ENCODE measurements around the gene PLCXD3. TPM values are rescaled to one million over a fixed set of nuclear protein-coding genes. Genes with fewer than 3 reads are reported as not detected.

The PLCXD3 gene
- total and polyA plus RNA-seq, 8 donors, result 0.07 to 4.8 (median 0.12) TPM

- intact Hi-C loops (cut with DNase I), result no loop called here
- DNase-seq (no peak), ATAC-seq (no peak)
- Histone ChIP-seq H3K27ac (no peak overlapping the region), H3K4me1 (no peaks in the 10 kb centered on the region), H3K9me3 (peaks cover 0 to 2% of the 10 kb centered on the region in 2 donors), H3K36me3 (no peaks in the 10 kb centered on the region), H3K27me3 (no peaks in the 10 kb centered on the region), H3K4me3 (no peak overlapping the region)
- no peak for TF ChIP-seq CTCF (IDR thresholded peaks at IDR 0.05)
Observed at GRCh38 chr5:41337216-41337615, 173.2 kb downstream of the PLCXD3 start.

- no peak for ATAC-seq
- intact Hi-C loops (cut with DNase I), result no loop called here
- no peak overlapping the region for H3K27ac ChIP-seq
- no peaks in the 10 kb centered on the region for H3K36me3 ChIP-seq
- no peaks in the 10 kb centered on the region for H3K4me1 ChIP-seq
- no peak for TF ChIP-seq CTCF (IDR thresholded peaks at IDR 0.05)
- H3K9me3 ChIP-seq, result peaks cover 0 to 2% of the 10 kb centered on the region in 2 donors
- no peak overlapping the region for H3K4me3 ChIP-seq
- H3K27me3 ChIP-seq, result no peaks in the 10 kb centered on the region
- DNase-seq, result no peak
Observed at GRCh38 chr5:41336471-41336870, 173.9 kb downstream of the PLCXD3 start.

- no peak overlapping the region for H3K4me3 ChIP-seq
- peaks cover 0 to 2% of the 10 kb centered on the region in 2 donors for H3K9me3 ChIP-seq
- intact Hi-C loops (cut with DNase I), result no loop called here
- no peak for DNase-seq
- ATAC-seq, result no peak
- H3K4me1 ChIP-seq, result no peaks in the 10 kb centered on the region
- TF ChIP-seq CTCF (IDR thresholded peaks at IDR 0.05), result no peak
- H3K36me3 ChIP-seq, result no peaks in the 10 kb centered on the region
- H3K27me3 ChIP-seq, result no peaks in the 10 kb centered on the region
- H3K27ac ChIP-seq, result no peak overlapping the region
Observed at GRCh38 chr5:41335596-41336181, 174.7 kb downstream of the PLCXD3 start.

GRCh38 chr5:41334758-41335157, 175.6 kb downstream of the PLCXD3 start:
- no peak for TF ChIP-seq CTCF (IDR thresholded peaks at IDR 0.05)
- no peak for ATAC-seq
- peak overlapping the region in 1 of 2 donors; percentile 35 for H3K27ac ChIP-seq

GRCh38 chr5:41334221-41334620, 176.2 kb downstream of the PLCXD3 start:
- Histone ChIP-seq H3K4me1 (no peaks in the 10 kb centered on the region), H3K27ac (no peak overlapping the region), H3K9me3 (peaks cover 0 to 2% of the 10 kb centered on the region in 2 donors), H3K36me3 (no peaks in the 10 kb centered on the region), H3K27me3 (no peaks in the 10 kb centered on the region), H3K4me3 (no peak overlapping the region)
- TF ChIP-seq CTCF (IDR thresholded peaks at IDR 0.05), result no peak
- intact Hi-C loops (cut with DNase I), result no loop called here
- DNase-seq, result no peak
- no peak for ATAC-seq

More at GRCh38 chr5:41334758-41335157, 175.6 kb downstream of the PLCXD3 start:
- Histone ChIP-seq H3K27me3 (no peaks in the 10 kb centered on the region), H3K4me3 (no peak overlapping the region), H3K9me3 (peaks cover 0 to 2% of the 10 kb centered on the region in 2 donors), H3K36me3 (no peaks in the 10 kb centered on the region), H3K4me1 (no peaks in the 10 kb centered on the region)
- intact Hi-C loops (cut with DNase I), result no loop called here
- DNase-seq, result peak in 1 of 4 donors; percentile 26
